8988T (cell line): ENCODE measurements around the gene COX19.
"Not testable (repeated sequence)": the region's sequence is repeated elsewhere in the genome, so short reads cannot be mapped to it uniquely, and the experiment has no call there.

Experiments
- DNase-seq: peaks from one replicate; pipeline ENCODE4 v3.0.0; 2011

COX19 gene

GRCh38 chr7:976901-977325 is 1.6 kb upstream of the COX19 start:
- no peak for DNase-seq

- no peak for DNase-seq
These were observed 539 bp upstream of the COX19 start for GRCh38 chr7:975702-976473.

GRCh38 chr7:974172-974571 is 1.2 kb downstream of the COX19 start:
- no peak for DNase-seq

- DNase-seq = no peak
These were observed 2.0 kb downstream of the COX19 start for GRCh38 chr7:973312-973711.

- no peak for DNase-seq
These were observed 2.6 kb downstream of the COX19 start for GRCh38 chr7:972676-973309.

GRCh38 chr7:972110-972509 is 3.2 kb downstream of the COX19 start:
- no peak for DNase-seq

- no peak for DNase-seq
These were observed 4.6 kb downstream of the COX19 start for GRCh38 chr7:970744-971143.

- DNase-seq = no peak
These were observed 5.9 kb downstream of the COX19 start for GRCh38 chr7:969403-969802.

- no peak for DNase-seq
These were observed 6.9 kb downstream of the COX19 start for GRCh38 chr7:968205-969105.

- no peak for DNase-seq
These were observed 7.8 kb downstream of the COX19 start for GRCh38 chr7:967361-968082.

GRCh38 chr7:966291-967069 is 8.9 kb downstream of the COX19 start:
- no peak for DNase-seq

- no peak for DNase-seq
These were observed 10.7 kb downstream of the COX19 start for GRCh38 chr7:964401-965231.

GRCh38 chr7:963236-964078 is 11.9 kb downstream of the COX19 start:
- DNase-seq = no peak

GRCh38 chr7:962401-963081 is 12.8 kb downstream of the COX19 start:
- DNase-seq = no peak

GRCh38 chr7:961546-962400 is 13.6 kb downstream of the COX19 start:
- DNase-seq = no peak

GRCh38 chr7:960972-961371 is 14.4 kb downstream of the COX19 start:
- not testable (repeated sequence) for DNase-seq

- DNase-seq = no peak
These were observed 15.0 kb downstream of the COX19 start for GRCh38 chr7:960269-960871.

- not testable (repeated sequence) for DNase-seq
These were observed 15.6 kb downstream of the COX19 start for GRCh38 chr7:959740-960139.
